ENCODE results near the gene SLC5A1. TPM values are rescaled to one million over a fixed set of nuclear protein-coding genes. Genes with fewer than 3 reads are reported as not detected.

SLC5A1 gene
- total RNA-seq, 4 donors from 2014 or later, result 0.16 to 1.2 TPM; not detected in 2

GRCh38 chr22:32097018-32097417, 54.0 kb downstream of the SLC5A1 start:
- Histone ChIP-seq H3K9me3 (no peaks in the 10 kb centered on the region), H3K4me1 (no peaks in the 10 kb centered on the region), H3K27ac (no peak overlapping the region), H3K27me3 (peaks cover 29% of the 10 kb centered on the region), H3K36me3 (no peaks in the 10 kb centered on the region), H3K4me3 (no peak overlapping the region)
- no peak for TF ChIP-seq POLR2A (IDR thresholded peaks at IDR 0.05)
- no peak for TF ChIP-seq CTCF (IDR thresholded peaks at IDR 0.05)
- TF ChIP-seq POLR2AphosphoS5 (IDR thresholded peaks at IDR 0.05), result no peak
- no peak for TF ChIP-seq EP300 (IDR thresholded peaks at IDR 0.05)
- 43% methylated on average over 1 of the region's 1 CpG; no CpG with 5 or more reads in 1 of the 2 donors for WGBS, 2 donors (ENCODE audit: low coverage in 1 of 2)
- ATAC-seq, result no peak

GRCh38 chr22:32097881-32098499, 54.9 kb downstream of the SLC5A1 start:
- no peaks in the 10 kb centered on the region for H3K4me1 ChIP-seq

GRCh38 chr22:32100711-32101110, 57.6 kb downstream of the SLC5A1 start:
- Histone ChIP-seq H3K27ac (no peak overlapping the region), H3K36me3 (no peaks in the 10 kb centered on the region), H3K9me3 (no peaks in the 10 kb centered on the region), H3K4me1 (no peaks in the 10 kb centered on the region), H3K27me3 (peaks cover 36% of the 10 kb centered on the region), H3K4me3 (no peak overlapping the region)
- no peak for TF ChIP-seq POLR2AphosphoS5 (IDR thresholded peaks at IDR 0.05)
- no peak for TF ChIP-seq CTCF (IDR thresholded peaks at IDR 0.05)
- TF ChIP-seq EP300 (IDR thresholded peaks at IDR 0.05), result no peak
- TF ChIP-seq POLR2A (IDR thresholded peaks at IDR 0.05), result no peak
- ATAC-seq, result no peak
- WGBS, 2 donors (ENCODE audit: low coverage in 1 of 2), result 55 to 60% methylated on average over 1 of the region's 1 CpG

More at GRCh38 chr22:32097881-32098499, 54.9 kb downstream of the SLC5A1 start:
- no peak for ATAC-seq
- H3K27ac ChIP-seq, result no peak overlapping the region
- H3K9me3 ChIP-seq, result no peaks in the 10 kb centered on the region
- H3K4me3 ChIP-seq, result no peak overlapping the region
- TF ChIP-seq POLR2AphosphoS5 (IDR thresholded peaks at IDR 0.05) (no peak), POLR2A (IDR thresholded peaks at IDR 0.05) (no peak), CTCF (IDR thresholded peaks at IDR 0.05) (no peak), EP300 (IDR thresholded peaks at IDR 0.05) (no peak)
- H3K36me3 ChIP-seq, result no peaks in the 10 kb centered on the region
- peaks cover 36% of the 10 kb centered on the region for H3K27me3 ChIP-seq

GRCh38 chr22:32103658-32104315, 60.7 kb downstream of the SLC5A1 start:
- H3K4me3 ChIP-seq, result no peak overlapping the region
- 19 to 21% methylated on average over 2 of the region's 2 CpGs for WGBS, 2 donors (ENCODE audit: low coverage in 1 of 2)
- no peaks in the 10 kb centered on the region for H3K9me3 ChIP-seq
- no peak overlapping the region for H3K27ac ChIP-seq
- H3K36me3 ChIP-seq, result no peaks in the 10 kb centered on the region
- ATAC-seq, result no peak
- peaks cover 37% of the 10 kb centered on the region for H3K27me3 ChIP-seq
- TF ChIP-seq EP300 (IDR thresholded peaks at IDR 0.05) (no peak), CTCF (IDR thresholded peaks at IDR 0.05) (peak in 1 of 4 experiments; percentile 29)
- no peaks in the 10 kb centered on the region for H3K4me1 ChIP-seq

- no peak for TF ChIP-seq POLR2AphosphoS5 (IDR thresholded peaks at IDR 0.05)
- TF ChIP-seq CTCF (IDR thresholded peaks at IDR 0.05), result no peak
- no peak for TF ChIP-seq POLR2A (IDR thresholded peaks at IDR 0.05)
- no peak for TF ChIP-seq EP300 (IDR thresholded peaks at IDR 0.05)
- no peak for ATAC-seq
- no peak overlapping the region for H3K4me3 ChIP-seq
- H3K27ac ChIP-seq, result no peak overlapping the region
- 0% methylated on average over 1 of the region's 1 CpG for WGBS, 2 donors (ENCODE audit: low coverage in 1 of 2)
- no peaks in the 10 kb centered on the region for H3K36me3 ChIP-seq
- peaks cover 45% of the 10 kb centered on the region for H3K27me3 ChIP-seq
- no peaks in the 10 kb centered on the region for H3K4me1 ChIP-seq
- no peaks in the 10 kb centered on the region for H3K9me3 ChIP-seq
Measured at GRCh38 chr22:32106930-32107329, 63.9 kb downstream of the SLC5A1 start.

Measured in gastroesophageal sphincter (tissue), 4 donors.